ENCODE measurements around the gene INAVA.

The INAVA gene

DNA sequence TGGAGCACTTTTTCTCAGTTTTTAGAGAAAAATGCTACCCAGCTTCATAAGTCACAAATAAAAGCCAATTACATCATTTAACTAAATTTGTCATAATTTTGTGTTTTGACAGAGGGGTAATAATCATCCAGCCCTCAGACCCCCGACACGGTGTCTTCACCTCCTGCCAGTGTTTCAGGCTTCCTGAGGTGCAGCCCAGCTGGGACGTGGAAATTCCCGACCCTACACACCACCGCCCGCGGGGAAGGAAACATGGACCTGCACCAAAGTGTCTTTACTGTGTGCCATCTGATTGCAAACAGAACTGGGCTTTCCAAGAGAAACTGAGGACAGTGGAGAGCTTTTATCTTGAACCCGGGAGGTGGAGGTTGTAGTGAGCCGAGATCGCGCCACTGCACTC is 7.7 kb upstream of the INAVA start:
- H3K27ac ChIP-seq: no peak overlapping the region
- TF ChIP-seq, protein P1, sequence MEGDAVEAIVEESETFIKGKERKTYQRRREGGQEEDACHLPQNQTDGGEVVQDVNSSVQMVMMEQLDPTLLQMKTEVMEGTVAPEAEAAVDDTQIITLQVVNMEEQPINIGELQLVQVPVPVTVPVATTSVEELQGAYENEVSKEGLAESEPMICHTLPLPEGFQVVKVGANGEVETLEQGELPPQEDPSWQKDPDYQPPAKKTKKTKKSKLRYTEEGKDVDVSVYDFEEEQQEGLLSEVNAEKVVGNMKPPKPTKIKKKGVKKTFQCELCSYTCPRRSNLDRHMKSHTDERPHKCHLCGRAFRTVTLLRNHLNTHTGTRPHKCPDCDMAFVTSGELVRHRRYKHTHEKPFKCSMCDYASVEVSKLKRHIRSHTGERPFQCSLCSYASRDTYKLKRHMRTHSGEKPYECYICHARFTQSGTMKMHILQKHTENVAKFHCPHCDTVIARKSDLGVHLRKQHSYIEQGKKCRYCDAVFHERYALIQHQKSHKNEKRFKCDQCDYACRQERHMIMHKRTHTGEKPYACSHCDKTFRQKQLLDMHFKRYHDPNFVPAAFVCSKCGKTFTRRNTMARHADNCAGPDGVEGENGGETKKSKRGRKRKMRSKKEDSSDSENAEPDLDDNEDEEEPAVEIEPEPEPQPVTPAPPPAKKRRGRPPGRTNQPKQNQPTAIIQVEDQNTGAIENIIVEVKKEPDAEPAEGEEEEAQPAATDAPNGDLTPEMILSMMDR (IDR thresholded peaks at IDR 0.05): no peak
- TF ChIP-seq ZFX (IDR thresholded peaks at IDR 0.05; ENCODE audit: borderline replicate concordance): no peak

DNA sequence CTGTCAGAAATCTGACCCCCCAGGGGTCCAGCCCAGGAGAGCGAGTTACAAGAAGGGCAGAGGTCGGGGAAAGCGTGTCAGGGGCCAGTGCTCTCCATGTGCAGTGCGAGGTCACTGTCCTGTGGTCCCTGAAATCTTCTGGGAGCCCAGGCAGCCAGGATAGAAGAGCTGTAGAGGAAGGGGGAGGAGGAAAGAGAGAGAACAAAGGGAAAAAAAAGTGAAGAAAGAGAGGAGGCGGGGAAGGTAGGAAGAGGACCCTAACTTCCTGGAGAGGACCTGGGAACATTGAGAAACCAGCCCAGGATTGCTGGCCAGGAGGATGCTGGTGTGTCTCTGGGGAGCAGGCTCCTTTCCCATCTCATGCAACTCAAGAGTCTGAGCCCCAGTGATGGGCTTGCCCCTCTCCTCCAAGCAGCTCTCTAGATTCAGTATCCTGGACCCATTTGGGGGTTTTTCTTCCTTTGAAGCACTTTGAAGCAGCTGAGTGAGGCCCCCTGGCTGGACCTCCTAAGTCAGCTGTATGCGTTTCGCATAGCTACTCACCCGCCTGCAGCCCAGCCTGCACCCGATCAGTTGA is 6.8 kb upstream of the INAVA start:
- TF ChIP-seq, protein P1 (IDR thresholded peaks at IDR 0.05): no peak
- no peak for TF ChIP-seq ZFX (IDR thresholded peaks at IDR 0.05; ENCODE audit: borderline replicate concordance)
- no peak overlapping the region for H3K27ac ChIP-seq

DNA sequence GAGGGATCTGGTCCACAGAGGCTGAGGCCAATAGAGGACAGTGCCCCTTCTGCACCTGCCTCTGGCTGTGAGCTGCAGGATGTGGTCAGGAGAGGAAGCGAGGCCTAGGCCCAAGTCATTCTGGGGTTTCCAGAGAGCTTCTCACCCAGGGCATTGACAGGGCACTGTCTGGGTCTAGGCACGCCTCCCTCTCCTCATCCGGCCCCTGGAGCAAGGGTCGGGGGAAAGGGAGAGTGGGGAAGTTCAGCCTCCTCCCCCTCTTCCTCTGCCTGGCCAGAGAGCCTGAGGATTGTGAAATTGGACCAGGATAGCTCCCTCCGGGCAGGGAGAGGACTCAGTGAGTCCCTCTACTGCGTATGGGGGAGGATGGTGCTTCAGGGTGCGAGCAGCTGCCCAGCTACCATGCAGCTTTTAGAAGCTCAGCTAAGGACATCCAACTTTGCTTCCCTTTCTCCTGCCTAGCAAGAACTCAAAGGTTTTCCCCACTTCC is 6.3 kb upstream of the INAVA start:
- H3K27ac ChIP-seq: no peak overlapping the region
- TF ChIP-seq ZFX (IDR thresholded peaks at IDR 0.05; ENCODE audit: borderline replicate concordance): no peak
- TF ChIP-seq, protein P1 (IDR thresholded peaks at IDR 0.05): no peak

DNA sequence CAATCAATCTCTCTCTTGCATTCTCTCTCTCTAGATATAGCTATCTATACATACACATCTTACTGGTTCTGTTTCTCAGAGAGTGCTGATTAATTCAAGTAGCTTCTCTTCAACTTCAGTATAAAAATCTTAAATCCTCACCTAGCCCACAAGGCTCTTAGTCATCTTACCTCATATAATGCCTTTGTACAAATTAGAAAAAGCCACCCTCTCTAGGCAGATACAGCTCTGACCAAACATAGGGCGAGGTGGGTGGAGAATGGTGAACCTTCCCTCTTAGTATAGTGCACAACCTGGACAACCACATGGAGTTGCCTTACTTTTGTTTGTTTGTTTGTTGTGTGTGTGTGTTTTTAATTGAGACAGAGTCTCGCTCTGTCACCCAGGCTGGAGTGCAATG is 5.1 kb upstream of the INAVA start:
- no peak overlapping the region for H3K27ac ChIP-seq
- TF ChIP-seq, protein P1 (IDR thresholded peaks at IDR 0.05): no peak
- no peak for TF ChIP-seq ZFX (IDR thresholded peaks at IDR 0.05; ENCODE audit: borderline replicate concordance)

DNA sequence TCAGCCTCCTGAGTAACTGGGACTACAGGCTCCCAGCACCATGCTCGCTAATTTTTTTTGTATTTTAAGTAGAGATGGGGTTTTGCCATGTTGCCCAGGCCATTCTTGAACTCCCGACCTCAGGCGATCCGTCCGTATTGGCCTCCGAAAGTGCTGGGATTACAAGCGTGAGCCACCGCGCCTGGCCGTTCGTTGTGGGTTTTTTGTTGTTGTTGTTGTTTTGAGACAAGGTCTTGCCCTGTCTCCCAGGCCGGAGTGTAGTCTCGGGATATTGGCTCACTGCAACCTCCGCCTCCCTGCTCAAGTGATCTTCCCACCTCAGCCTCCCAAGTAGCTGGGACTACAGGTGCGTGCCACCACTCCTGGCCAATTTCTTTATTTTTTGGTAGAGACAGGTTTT is 4.7 kb upstream of the INAVA start:
- H3K27ac ChIP-seq: peak overlapping the region; percentile 77; the same call in 1 of the 2 replicates
- TF ChIP-seq, protein P1 (IDR thresholded peaks at IDR 0.05): no peak
- no peak for TF ChIP-seq ZFX (IDR thresholded peaks at IDR 0.05; ENCODE audit: borderline replicate concordance)

DNA sequence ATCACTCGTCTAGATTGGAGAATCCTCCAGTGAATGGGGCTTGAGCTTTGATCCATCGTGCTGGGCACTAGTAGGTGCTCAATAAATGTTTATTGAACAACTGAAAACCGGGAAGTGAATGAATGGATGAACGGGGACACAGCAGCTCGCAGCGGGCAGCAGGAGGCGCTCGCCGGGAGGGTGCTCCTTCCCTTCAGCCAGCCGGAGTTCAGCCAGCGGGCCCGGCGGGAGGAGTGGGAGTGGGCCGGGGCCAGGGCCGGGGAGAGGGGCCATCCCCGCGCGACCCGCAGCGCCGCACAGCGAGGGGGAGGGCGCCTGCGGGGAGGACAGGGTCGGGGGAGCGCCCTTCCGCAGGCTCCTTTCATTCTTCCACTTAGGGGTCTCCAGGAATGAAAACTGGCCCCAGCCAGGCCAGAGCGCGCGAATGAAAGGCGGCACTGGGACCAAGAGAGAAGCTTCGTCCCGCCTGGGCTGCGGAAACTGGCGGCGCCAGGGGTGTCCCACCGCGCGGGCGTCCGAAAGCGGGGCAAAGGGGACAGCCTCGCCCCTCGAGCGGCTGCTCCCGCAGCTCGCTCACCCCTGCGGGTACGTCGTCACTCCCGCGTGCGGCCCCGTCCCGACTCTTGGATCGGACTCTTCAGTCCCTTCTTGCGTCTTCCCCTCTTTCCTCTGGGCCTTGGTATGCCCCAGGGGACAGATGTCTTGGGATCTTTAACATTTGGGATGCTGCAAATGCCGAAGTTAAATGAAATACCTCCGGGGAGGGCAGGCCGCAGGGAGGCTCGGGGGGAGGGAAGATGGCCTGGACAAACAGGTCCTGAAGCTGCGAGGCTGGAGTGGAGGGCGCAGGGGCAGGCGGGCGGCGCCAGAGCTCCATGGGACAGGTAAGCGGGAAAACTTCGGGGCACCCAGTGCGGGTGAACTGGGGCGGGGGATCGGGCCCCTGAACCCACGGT is 3.6 kb upstream of the INAVA start:
- no peak for TF ChIP-seq ZFX (IDR thresholded peaks at IDR 0.05; ENCODE audit: borderline replicate concordance)
- TF ChIP-seq, protein P1 (IDR thresholded peaks at IDR 0.05): peak; percentile 89
- peak overlapping the region; percentile 77 for H3K27ac ChIP-seq

DNA sequence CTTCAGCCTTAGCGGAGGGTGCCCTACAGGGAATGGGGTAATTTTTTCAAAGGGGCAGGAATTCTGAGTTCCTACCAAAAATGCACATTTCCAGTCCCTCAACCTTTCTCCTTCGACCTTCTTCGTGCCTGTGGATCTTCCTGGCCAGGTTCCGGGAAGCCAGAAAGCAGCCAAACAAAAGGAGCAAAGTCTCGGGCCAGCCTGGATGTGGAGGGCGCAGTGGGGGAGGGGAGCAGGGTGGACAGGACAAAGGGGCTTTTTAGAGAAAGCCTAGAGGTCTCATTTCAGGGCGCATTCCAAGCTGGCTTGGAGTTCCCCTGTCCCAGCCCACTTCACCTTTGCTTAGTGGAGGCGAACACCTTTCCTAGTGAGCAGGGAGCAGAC is 2.9 kb upstream of the INAVA start:
- H3K27ac ChIP-seq: peak overlapping the region; percentile 77
- no peak for TF ChIP-seq ZFX (IDR thresholded peaks at IDR 0.05; ENCODE audit: borderline replicate concordance)
- TF ChIP-seq, protein P1 (IDR thresholded peaks at IDR 0.05): no peak
